ENCODE results near the gene AIP. TPM values are rescaled to one million over a fixed set of nuclear protein-coding genes. Genes with fewer than 3 reads are reported as not detected.

The AIP gene
- total RNA-seq, 1 donor from 2014 or later = 58.8 TPM

DNA sequence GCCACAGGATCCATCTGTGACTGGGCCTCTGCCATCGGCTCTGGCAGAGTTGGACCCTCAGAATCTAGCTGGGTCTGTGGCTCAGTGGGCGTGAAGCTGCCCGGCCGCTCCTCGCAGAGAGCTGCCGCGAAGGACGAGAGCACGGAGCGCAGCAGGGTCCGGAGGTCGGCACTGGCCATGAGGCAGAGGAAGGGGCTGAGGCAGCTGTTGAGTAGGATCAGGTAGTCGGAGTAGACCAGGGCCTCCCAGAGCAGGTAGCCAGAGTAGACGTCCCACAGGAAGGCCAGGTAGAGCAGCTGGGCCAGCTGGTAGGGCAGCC lies 31.2 kb upstream of the AIP start:
- Mint-ChIP-seq H3K27ac (ENCODE audit: unreplicated experiment) (no peak overlapping the region), H3K27me3 (ENCODE audit: low read depth) (peaks cover under 1% of the 10 kb centered on the region), H3K4me1 (ENCODE audit: low read depth) (no peaks in the 10 kb centered on the region), H3K36me3 (ENCODE audit: low read depth) (no peaks in the 10 kb centered on the region), H3K4me3 (ENCODE audit: unreplicated experiment) (no peak overlapping the region), H3K9me3 (ENCODE audit: low read depth) (no peaks in the 10 kb centered on the region)
- TF ChIP-seq, protein P1, sequence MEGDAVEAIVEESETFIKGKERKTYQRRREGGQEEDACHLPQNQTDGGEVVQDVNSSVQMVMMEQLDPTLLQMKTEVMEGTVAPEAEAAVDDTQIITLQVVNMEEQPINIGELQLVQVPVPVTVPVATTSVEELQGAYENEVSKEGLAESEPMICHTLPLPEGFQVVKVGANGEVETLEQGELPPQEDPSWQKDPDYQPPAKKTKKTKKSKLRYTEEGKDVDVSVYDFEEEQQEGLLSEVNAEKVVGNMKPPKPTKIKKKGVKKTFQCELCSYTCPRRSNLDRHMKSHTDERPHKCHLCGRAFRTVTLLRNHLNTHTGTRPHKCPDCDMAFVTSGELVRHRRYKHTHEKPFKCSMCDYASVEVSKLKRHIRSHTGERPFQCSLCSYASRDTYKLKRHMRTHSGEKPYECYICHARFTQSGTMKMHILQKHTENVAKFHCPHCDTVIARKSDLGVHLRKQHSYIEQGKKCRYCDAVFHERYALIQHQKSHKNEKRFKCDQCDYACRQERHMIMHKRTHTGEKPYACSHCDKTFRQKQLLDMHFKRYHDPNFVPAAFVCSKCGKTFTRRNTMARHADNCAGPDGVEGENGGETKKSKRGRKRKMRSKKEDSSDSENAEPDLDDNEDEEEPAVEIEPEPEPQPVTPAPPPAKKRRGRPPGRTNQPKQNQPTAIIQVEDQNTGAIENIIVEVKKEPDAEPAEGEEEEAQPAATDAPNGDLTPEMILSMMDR (IDR thresholded peaks at IDR 0.05) = no peak
- peak; percentile 78 for DNase-seq (ENCODE audit: low spot score)

DNA sequence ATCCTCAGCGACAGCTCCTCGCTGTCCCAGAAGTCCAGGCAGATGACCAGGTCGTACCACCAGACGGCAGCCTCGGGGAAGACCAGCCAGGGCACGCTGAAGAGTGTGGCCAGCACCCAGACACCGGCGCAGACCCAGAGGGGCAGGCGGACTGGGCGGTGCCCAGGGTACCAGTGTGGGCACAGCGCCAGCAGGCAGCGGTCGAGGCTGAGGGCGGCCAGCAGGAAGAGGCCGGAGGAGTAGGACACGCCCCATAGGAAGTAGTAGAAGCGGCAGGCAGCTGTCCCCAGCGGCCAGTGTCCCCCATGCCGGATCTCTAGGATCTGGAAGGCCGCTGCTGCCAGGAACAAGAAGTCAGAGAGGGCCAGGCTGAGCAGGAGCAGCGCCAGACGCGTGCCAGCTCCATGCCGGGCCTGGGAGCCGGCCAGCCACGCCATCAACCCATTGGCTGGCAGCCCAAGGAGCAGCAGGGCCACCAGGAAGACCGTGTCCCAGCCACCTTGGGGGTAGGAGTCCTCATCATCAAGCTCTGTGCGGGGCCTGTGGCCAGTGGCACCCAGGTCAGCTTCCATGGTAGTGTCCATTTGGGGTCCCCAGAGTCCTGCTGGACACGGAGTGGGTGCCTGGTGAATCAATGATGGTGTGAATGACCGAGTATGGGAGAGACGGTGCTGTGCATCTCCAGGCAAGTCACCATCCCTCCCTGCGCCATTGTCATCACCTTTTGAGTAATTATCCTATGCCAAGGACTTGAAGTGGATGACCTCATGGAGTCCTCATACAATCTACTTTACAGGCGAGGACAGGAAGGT lies 30.5 kb upstream of the AIP start, which contains the start of gene GPR152:
Gene GPR152, minus strand, starts transcription at position 589 of the 812 bp plus-strand sequence. Its CDS starts 5 bp downstream, at position 584.
- DNase-seq (ENCODE audit: low spot score) = peak; percentile 88
- H3K4me3 Mint-ChIP-seq (ENCODE audit: unreplicated experiment) = no peak within 1 kb of the TSS
- no peak within 1 kb of the TSS for H3K27ac Mint-ChIP-seq (ENCODE audit: unreplicated experiment)
- H3K9me3 Mint-ChIP-seq (ENCODE audit: low read depth) = no peaks in the 10 kb centered on the region
- TF ChIP-seq, protein P1 (IDR thresholded peaks at IDR 0.05) = no peak
- peaks cover 1% of the 10 kb centered on the region for H3K27me3 Mint-ChIP-seq (ENCODE audit: low read depth)
- no peaks in the 10 kb centered on the region for H3K4me1 Mint-ChIP-seq (ENCODE audit: low read depth)
- H3K36me3 Mint-ChIP-seq (ENCODE audit: low read depth) = no peaks in the 10 kb centered on the region

DNA sequence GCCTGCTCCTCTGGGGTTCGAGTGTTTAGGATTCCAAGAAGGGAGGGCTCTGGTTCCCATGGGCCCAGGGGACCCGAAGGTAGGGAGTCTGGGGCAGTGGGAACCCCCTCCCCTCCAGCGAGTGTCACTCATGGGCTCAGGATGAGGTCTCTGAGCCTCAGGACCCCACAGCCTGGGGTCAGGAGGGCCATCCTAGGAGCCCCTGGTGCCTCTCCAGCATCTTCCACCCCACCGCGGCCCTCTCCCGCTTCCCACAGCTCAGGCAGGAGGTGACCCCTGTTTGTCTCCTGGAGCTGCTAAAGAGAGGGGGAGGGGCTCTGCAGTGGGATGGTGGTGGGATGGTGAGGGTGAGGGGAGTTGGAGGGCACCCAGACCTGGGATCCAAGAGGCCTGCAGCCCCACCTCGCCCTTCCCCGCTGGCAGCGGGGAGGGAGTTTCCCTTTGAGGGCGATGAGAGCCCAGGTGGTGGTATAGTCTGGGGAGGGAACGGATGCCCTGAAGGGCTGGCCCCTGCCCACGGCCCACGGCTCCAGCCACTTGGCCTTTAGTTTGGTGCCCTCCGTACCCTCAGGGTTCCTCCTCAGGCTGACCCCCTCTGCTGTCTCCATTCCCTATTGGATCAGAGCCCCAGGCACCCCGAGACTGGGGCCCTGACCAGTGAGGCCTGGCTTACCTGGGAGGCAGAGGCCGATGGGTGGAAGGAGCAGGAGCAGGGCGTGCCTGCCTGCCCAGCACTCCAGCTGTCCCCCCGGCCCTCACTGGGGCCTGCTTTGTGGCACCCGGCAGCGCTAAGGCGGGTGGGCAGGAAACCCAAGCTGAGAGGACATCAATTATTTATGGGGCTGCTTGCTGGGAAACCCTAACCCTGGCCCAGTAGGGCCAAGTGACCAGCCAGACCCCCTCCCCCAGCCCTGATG lies 28.8 kb upstream of the AIP start:
- no peak for DNase-seq (ENCODE audit: low spot score)
- Mint-ChIP-seq H3K4me1 (ENCODE audit: low read depth) (no peaks in the 10 kb centered on the region), H3K36me3 (ENCODE audit: low read depth) (no peaks in the 10 kb centered on the region), H3K27me3 (ENCODE audit: low read depth) (peaks cover 1% of the 10 kb centered on the region), H3K27ac (ENCODE audit: unreplicated experiment) (no peak overlapping the region), H3K4me3 (ENCODE audit: unreplicated experiment) (no peak overlapping the region), H3K9me3 (ENCODE audit: low read depth) (no peaks in the 10 kb centered on the region)
- TF ChIP-seq, protein P1 (IDR thresholded peaks at IDR 0.05) = no peak

DNA sequence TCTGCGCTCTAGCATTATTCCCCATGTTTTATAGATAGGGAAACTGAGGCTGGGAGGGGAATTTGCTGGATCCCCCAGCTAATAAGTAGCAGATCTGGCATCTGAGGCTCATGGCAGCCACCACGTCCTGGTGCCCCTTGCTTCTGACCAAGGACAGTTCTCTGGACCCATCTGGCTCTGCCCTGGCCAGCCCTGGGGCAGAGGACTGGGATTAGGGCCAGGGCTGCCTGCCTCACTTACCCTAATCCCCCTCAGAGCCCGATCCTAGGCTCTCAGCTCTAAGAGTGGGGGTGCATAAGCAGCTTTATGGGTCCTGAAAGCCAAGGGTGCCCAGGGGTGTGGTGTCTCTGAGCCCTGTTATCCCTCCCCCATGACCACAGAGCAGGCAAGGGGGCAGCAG lies 27.8 kb upstream of the AIP start, which contains the start of gene CABP4:
Gene CABP4, plus strand, starts transcription at position 301 of the 400 bp plus-strand sequence. Its CDS starts 70 bp downstream, at position 371.
- Mint-ChIP-seq H3K4me3 (ENCODE audit: unreplicated experiment) (no peak within 1 kb of the TSS), H3K9me3 (ENCODE audit: low read depth) (no peaks in the 10 kb centered on the region), H3K4me1 (ENCODE audit: low read depth) (no peaks in the 10 kb centered on the region), H3K27me3 (ENCODE audit: low read depth) (peaks cover 1% of the 10 kb centered on the region), H3K27ac (ENCODE audit: unreplicated experiment) (no peak within 1 kb of the TSS), H3K36me3 (ENCODE audit: low read depth) (no peaks in the 10 kb centered on the region)
- TF ChIP-seq, protein P1 (IDR thresholded peaks at IDR 0.05) = no peak
- no peak for DNase-seq (ENCODE audit: low spot score)

DNA sequence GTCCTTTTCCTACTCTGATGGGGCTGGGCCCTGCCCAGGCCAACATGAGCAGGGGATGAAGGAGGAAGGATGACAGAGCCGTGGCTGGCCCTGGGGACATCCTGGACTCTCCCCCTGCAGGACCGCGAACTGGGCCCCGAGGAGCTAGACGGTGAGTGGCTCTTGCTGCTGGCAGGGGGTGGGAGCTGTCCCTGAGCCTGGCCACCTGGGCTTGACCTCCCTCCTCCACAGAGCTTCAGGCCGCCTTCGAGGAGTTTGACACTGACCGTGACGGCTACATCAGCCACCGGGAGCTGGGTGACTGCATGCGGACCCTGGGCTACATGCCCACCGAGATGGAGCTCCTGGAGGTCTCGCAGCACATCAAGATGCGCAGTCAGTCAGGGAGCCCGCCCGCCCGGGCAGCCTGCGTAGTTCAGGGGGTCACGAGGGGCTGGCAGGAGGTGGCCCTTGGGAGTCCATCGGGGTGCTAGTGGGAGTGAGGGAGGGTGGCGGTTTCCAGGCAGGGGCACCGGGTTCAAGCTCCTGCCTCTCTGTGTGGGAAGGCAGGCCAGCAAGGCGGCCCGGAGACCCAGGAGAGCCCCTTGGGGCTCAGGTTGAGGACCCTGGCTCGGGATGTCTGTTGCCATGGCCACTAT lies 26.6 kb upstream of the AIP start:
- peak; percentile 90 for DNase-seq (ENCODE audit: low spot score)
- Mint-ChIP-seq H3K4me3 (ENCODE audit: unreplicated experiment) (no peak overlapping the region), H3K9me3 (ENCODE audit: low read depth) (no peaks in the 10 kb centered on the region), H3K4me1 (ENCODE audit: low read depth) (no peaks in the 10 kb centered on the region), H3K36me3 (ENCODE audit: low read depth) (no peaks in the 10 kb centered on the region), H3K27ac (ENCODE audit: unreplicated experiment) (no peak overlapping the region), H3K27me3 (ENCODE audit: low read depth) (peaks cover 1% of the 10 kb centered on the region)
- TF ChIP-seq, protein P1 (IDR thresholded peaks at IDR 0.05) = no peak
